Endothelial cell (in vitro differentiated cells): ENCODE data around the gene SLC6A2. TPM values are rescaled to one million over a fixed set of nuclear protein-coding genes. Genes with fewer than 3 reads are reported as not detected.
A peak's percentile ranks its signal among the peaks of the same experiment; 100 is the strongest.

Experiments
- DNase-seq: peaks from one replicate; pipeline ENCODE4 v3.0.0; 2021; ENCODE audit warnings: low spot score
- H3K27ac Mint-ChIP-seq: one replicate; pipeline ENCODE4 v1.8.0; 2021; ENCODE audit warnings: mixed read lengths, inconsistent platforms; ENCODE audit not compliant: unreplicated experiment
- H3K27me3 Mint-ChIP-seq: one replicate; pipeline ENCODE4 v1.8.0; 2021; ENCODE audit warnings: mild to moderate bottlenecking, moderate library complexity, mixed read lengths, inconsistent platforms; ENCODE audit not compliant: unreplicated experiment
- H3K36me3 Mint-ChIP-seq: one replicate; pipeline ENCODE4 v1.8.0; 2021; ENCODE audit warnings: mild to moderate bottlenecking, low read depth, mixed read lengths, inconsistent platforms; ENCODE audit not compliant: unreplicated experiment
- H3K4me1 Mint-ChIP-seq: one replicate; pipeline ENCODE4 v1.8.0; 2021; ENCODE audit warnings: mild to moderate bottlenecking, mixed read lengths, inconsistent platforms; ENCODE audit not compliant: unreplicated experiment
- H3K4me3 Mint-ChIP-seq: one replicate; pipeline ENCODE4 v1.8.0; 2021; ENCODE audit warnings: mild to moderate bottlenecking, mixed read lengths, inconsistent platforms; ENCODE audit not compliant: unreplicated experiment
- H3K9me3 Mint-ChIP-seq: one replicate; pipeline ENCODE4 v1.8.0; 2021; ENCODE audit warnings: mixed read lengths, inconsistent platforms; ENCODE audit not compliant: unreplicated experiment
- CTCF ChIP-seq: fragments of 200-600 bp; sonication (generic); IDR thresholded peaks from one replicate; pipeline ENCODE4 v1.5.0; 2021; ENCODE audit warnings: antibody characterized with exemption; ENCODE audit not compliant: unreplicated experiment
- total RNA-seq: library from RNA; stranded (reverse); fragmentation: NEBNext Ultra II Directional; extraction: Animal tissue kit (Norgen Biotek cat#: 25700); gene quantifications from one replicate; pipeline ENCODE4 v1.2.1, GENCODE V29; 2021; ENCODE audit not compliant: unreplicated experiment

Gene SLC6A2
- total RNA-seq, 1 donor from 2014 or later: not detected

- no peak for TF ChIP-seq CTCF
- Mint-ChIP-seq H3K4me1 (no peaks in the 10 kb centered on the region), H3K36me3 (no peaks in the 10 kb centered on the region), H3K9me3 (no peaks in the 10 kb centered on the region), H3K27ac (no peak overlapping the region), H3K4me3 (no peak overlapping the region), H3K27me3 (peaks cover 3% of the 10 kb centered on the region)
- no peak for DNase-seq
These were observed 15.0 kb upstream of the SLC6A2 start for GRCh38 chr16:55640701-55641327.

- Mint-ChIP-seq H3K36me3 (no peaks in the 10 kb centered on the region), H3K4me3 (no peak overlapping the region), H3K27ac (no peak overlapping the region), H3K27me3 (peaks cover 3% of the 10 kb centered on the region), H3K4me1 (no peaks in the 10 kb centered on the region), H3K9me3 (no peaks in the 10 kb centered on the region)
- DNase-seq: no peak
- no peak for TF ChIP-seq CTCF
These were observed 14.2 kb upstream of the SLC6A2 start for GRCh38 chr16:55641430-55642056.

- peaks cover under 1% of the 10 kb centered on the region for H3K9me3 Mint-ChIP-seq
- H3K4me1 Mint-ChIP-seq: no peaks in the 10 kb centered on the region
These were observed 13.2 kb upstream of the SLC6A2 start for GRCh38 chr16:55642611-55643010.

GRCh38 chr16:55643161-55643970 is 12.4 kb upstream of the SLC6A2 start:
- H3K9me3 Mint-ChIP-seq: peaks cover 5% of the 10 kb centered on the region
- no peaks in the 10 kb centered on the region for H3K36me3 Mint-ChIP-seq
- peaks cover 5% of the 10 kb centered on the region for H3K27me3 Mint-ChIP-seq
- H3K27ac Mint-ChIP-seq: no peak overlapping the region
- no peak for TF ChIP-seq CTCF
- DNase-seq: peak; percentile 13
- H3K4me3 Mint-ChIP-seq: no peak overlapping the region
- H3K4me1 Mint-ChIP-seq: no peaks in the 10 kb centered on the region

More at GRCh38 chr16:55642611-55643010, 13.2 kb upstream of the SLC6A2 start:
- no peak for DNase-seq
- H3K36me3 Mint-ChIP-seq: no peaks in the 10 kb centered on the region
- TF ChIP-seq CTCF: no peak
- no peak overlapping the region for H3K27ac Mint-ChIP-seq
- H3K27me3 Mint-ChIP-seq: peaks cover 4% of the 10 kb centered on the region
- no peak overlapping the region for H3K4me3 Mint-ChIP-seq
